GM21526 (cell line): Measurements from ENCODE around the gene BCL3.

Source experiments
- ATAC-seq: cut with Tn5 transposase; IDR thresholded peaks from one replicate; pipeline ENCODE4 v1.9.1; 2021; ENCODE audit warnings: moderate library complexity; ENCODE audit not compliant: unreplicated experiment, low FRiP score

The BCL3 gene

GRCh38 chr19:44785271-44785670, 36.8 kb downstream of the BCL3 start:
- ATAC-seq: no peak

GRCh38 chr19:44785993-44786392, 37.5 kb downstream of the BCL3 start:
- no peak for ATAC-seq

- no peak for ATAC-seq
Observed at GRCh38 chr19:44788971-44789370, 40.5 kb downstream of the BCL3 start.

- no peak for ATAC-seq
Observed at GRCh38 chr19:44789943-44790483, 41.5 kb downstream of the BCL3 start.

- ATAC-seq: no peak
Observed at GRCh38 chr19:44792281-44792680, 43.8 kb downstream of the BCL3 start.

- no peak for ATAC-seq
Observed at GRCh38 chr19:44794610-44795009, 46.1 kb downstream of the BCL3 start.

- no peak for ATAC-seq
Observed at GRCh38 chr19:44795398-44795987, 47.0 kb downstream of the BCL3 start.

GRCh38 chr19:44796701-44797115, 48.2 kb downstream of the BCL3 start:
- ATAC-seq: no peak

GRCh38 chr19:44799627-44800346, 51.3 kb downstream of the BCL3 start:
- ATAC-seq: no peak

GRCh38 chr19:44800461-44800860, 52.0 kb downstream of the BCL3 start:
- peak; percentile 79 for ATAC-seq

GRCh38 chr19:44803442-44804428, 55.2 kb downstream of the BCL3 start:
- ATAC-seq: no peak

- no peak for ATAC-seq
Observed at GRCh38 chr19:44806291-44806690, 57.8 kb downstream of the BCL3 start.

GRCh38 chr19:44807162-44807561, 58.7 kb downstream of the BCL3 start:
- no peak for ATAC-seq

GRCh38 chr19:44807652-44808462, 59.3 kb downstream of the BCL3 start:
- ATAC-seq: no peak

GRCh38 chr19:44808463-44809371, 60.2 kb downstream of the BCL3 start, which contains the start of gene BCAM:
TSS of gene BCAM (plus strand) at chr19:44809103. CDS start at chr19:44809125, 22 bp downstream.
- ATAC-seq: no peak
